Natural killer cell treated with Interleukin-12 subunit alpha and Interleukin-12 subunit beta and Interleukin-15 and Interleukin-18, amount 100 ng/mL, for 72 hours (primary cell): ENCODE measurements around the gene OGDH. TPM values are rescaled to one million over a fixed set of nuclear protein-coding genes. Genes with fewer than 3 reads are reported as not detected.

Experiments used
- ATAC-seq, 2 donors: fragments of 150-1000 bp; cut with Tn5 transposase in 1 of 2; sonication (Bioruptor Pico), chemical (Tn5 transposase) in 1 of 2; 2 replicates each; pipeline ENCODE4 v1.10.0; 2021
- DNase-seq: peaks from one replicate; pipeline ENCODE4 v3.0.0; 2022; ENCODE audit warnings: low spot score
- H3K27ac Mint-ChIP-seq, 2 donors: 1 replicate in 1 of 2; 2 replicates in 1 of 2; pipeline ENCODE4 v1.8.0; 2022; ENCODE audit warnings: mixed read lengths in 2 of 2, mild to moderate bottlenecking in 1 of 2, moderate library complexity in 1 of 2
- H3K27me3 Mint-ChIP-seq, 2 donors: 1 replicate in 1 of 2; 2 replicates in 1 of 2; pipeline ENCODE4 v1.8.0; 2022; ENCODE audit warnings: mixed read lengths in 2 of 2
- H3K36me3 Mint-ChIP-seq: one replicate; pipeline ENCODE4 v1.8.0; 2022; ENCODE audit warnings: mixed read lengths
- H3K4me1 Mint-ChIP-seq, 2 donors: 1 replicate in 1 of 2; 2 replicates in 1 of 2; pipeline ENCODE4 v1.8.0; 2022; ENCODE audit warnings: low read depth in 2 of 2, mixed read lengths in 2 of 2, mild to moderate bottlenecking in 1 of 2
- H3K4me3 Mint-ChIP-seq: one replicate; pipeline ENCODE4 v1.8.0; 2022; ENCODE audit warnings: mixed read lengths
- H3K9me3 Mint-ChIP-seq: 2 replicates; pipeline ENCODE4 v1.8.0; 2022; ENCODE audit warnings: mixed read lengths
- total RNA-seq, 2 donors: library from RNA; stranded (reverse); gene quantifications; one replicate each; pipeline ENCODE4 v1.2.3, GENCODE V29; 2022

OGDH gene
- total RNA-seq, 2 donors from 2014 or later = 84.8 to 116 TPM

GRCh38 chr7:44568771-44569560 lies 37.5 kb upstream of the OGDH start:
- ATAC-seq (no peak), DNase-seq (no peak)
- H3K27me3 Mint-ChIP-seq = no peaks in the 10 kb centered on the region
- H3K4me3 Mint-ChIP-seq = no peak overlapping the region
- H3K27ac Mint-ChIP-seq = no peak overlapping the region
- H3K36me3 Mint-ChIP-seq = peaks cover 15% of the 10 kb centered on the region
- H3K9me3 Mint-ChIP-seq = no peaks in the 10 kb centered on the region
- H3K4me1 Mint-ChIP-seq = peaks cover 30 to 31% of the 10 kb centered on the region in 2 donors

- no peak overlapping the region for H3K27ac Mint-ChIP-seq
- DNase-seq (no peak), ATAC-seq (no peak)
- no peaks in the 10 kb centered on the region for H3K9me3 Mint-ChIP-seq
- no peaks in the 10 kb centered on the region for H3K27me3 Mint-ChIP-seq
- peaks cover 36 to 40% of the 10 kb centered on the region in 2 donors for H3K4me1 Mint-ChIP-seq
- no peak overlapping the region for H3K4me3 Mint-ChIP-seq
- peaks cover 15% of the 10 kb centered on the region for H3K36me3 Mint-ChIP-seq
Observed at GRCh38 chr7:44569959-44570358, 36.5 kb upstream of the OGDH start.

DNA sequence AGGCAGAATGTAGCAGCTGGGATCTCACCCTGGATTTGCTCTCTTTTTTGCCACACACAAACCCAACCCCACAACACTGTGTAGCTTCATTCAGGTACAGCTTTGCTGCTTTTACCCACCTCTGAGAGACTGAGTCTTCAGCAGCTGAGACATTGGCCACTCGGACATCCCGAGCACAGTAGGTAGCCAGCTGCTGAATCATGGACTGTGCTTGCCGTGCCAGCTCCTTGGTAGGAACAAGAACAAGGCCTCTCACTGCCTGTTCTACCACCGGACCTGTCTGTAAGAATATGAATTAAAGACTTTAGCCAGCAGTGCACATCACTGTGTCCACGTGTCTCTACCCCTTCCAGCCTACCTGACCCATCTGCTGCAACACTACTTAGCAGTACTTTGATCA lies 33.7 kb upstream of the OGDH start:
- ATAC-seq (no peak), DNase-seq (no peak)
- Mint-ChIP-seq H3K27ac (peak overlapping the region; percentile 95 to 99), H3K4me1 (peaks cover 30 to 38% of the 10 kb centered on the region in 2 donors), H3K4me3 (peak overlapping the region; percentile 96), H3K36me3 (peaks cover 11% of the 10 kb centered on the region), H3K27me3 (no peaks in the 10 kb centered on the region), H3K9me3 (no peaks in the 10 kb centered on the region)

- Mint-ChIP-seq H3K27me3 (no peaks in the 10 kb centered on the region), H3K9me3 (no peaks in the 10 kb centered on the region), H3K4me1 (peaks cover 28 to 38% of the 10 kb centered on the region in 2 donors), H3K36me3 (peaks cover 11% of the 10 kb centered on the region), H3K27ac (peak within 1 kb of the TSS; percentile 95 to 99), H3K4me3 (peak within 1 kb of the TSS; percentile 96)
- ATAC-seq (peak; percentile 98), DNase-seq (peak; percentile 96)
Observed at GRCh38 chr7:44573464-44574286, 32.8 kb upstream of the OGDH start, which contains the start of gene DDX56. TSS of gene DDX56 (minus strand) at chr7:44573908. CDS start at chr7:44573895, 13 bp downstream.

- DNase-seq = no peak
- H3K36me3 Mint-ChIP-seq = peaks cover 11% of the 10 kb centered on the region
- H3K27ac Mint-ChIP-seq = peak overlapping the region; percentile 95 to 99
- no peaks in the 10 kb centered on the region for H3K9me3 Mint-ChIP-seq
- peaks cover 30 to 38% of the 10 kb centered on the region in 2 donors for H3K4me1 Mint-ChIP-seq
- H3K27me3 Mint-ChIP-seq = no peaks in the 10 kb centered on the region
- H3K4me3 Mint-ChIP-seq = peak overlapping the region; percentile 96
- ATAC-seq = no peak
Observed at GRCh38 chr7:44574287-44574872, 32.0 kb upstream of the OGDH start.

- no peak for DNase-seq
- Mint-ChIP-seq H3K4me1 (peaks cover 33 to 43% of the 10 kb centered on the region in 2 donors), H3K27me3 (no peaks in the 10 kb centered on the region), H3K9me3 (no peaks in the 10 kb centered on the region), H3K4me3 (peak overlapping the region; percentile 96), H3K36me3 (peaks cover 16% of the 10 kb centered on the region), H3K27ac (peak overlapping the region; percentile 95 to 99)
- ATAC-seq = no peak
Observed at GRCh38 chr7:44575054-44575453, 31.4 kb upstream of the OGDH start.

GRCh38 chr7:44576228-44576627 lies 30.2 kb upstream of the OGDH start:
- Mint-ChIP-seq H3K36me3 (peaks cover 18% of the 10 kb centered on the region), H3K27me3 (no peaks in the 10 kb centered on the region), H3K4me3 (peak overlapping the region; percentile 46), H3K27ac (peak overlapping the region in 1 of 2 donors; percentile 5), H3K4me1 (peaks cover 40 to 53% of the 10 kb centered on the region in 2 donors), H3K9me3 (no peaks in the 10 kb centered on the region)
- DNase-seq (no peak), ATAC-seq (no peak)

- Mint-ChIP-seq H3K27me3 (no peaks in the 10 kb centered on the region), H3K36me3 (peaks cover 7% of the 10 kb centered on the region), H3K27ac (peak overlapping the region; percentile 96 to 98), H3K9me3 (no peaks in the 10 kb centered on the region), H3K4me1 (peaks cover 25 to 29% of the 10 kb centered on the region in 2 donors), H3K4me3 (peak overlapping the region; percentile 90)
- DNase-seq = peak; percentile 68
- peak; percentile 1 to 26 for ATAC-seq
Observed at GRCh38 chr7:44580945-44581878, 25.2 kb upstream of the OGDH start.

DNA sequence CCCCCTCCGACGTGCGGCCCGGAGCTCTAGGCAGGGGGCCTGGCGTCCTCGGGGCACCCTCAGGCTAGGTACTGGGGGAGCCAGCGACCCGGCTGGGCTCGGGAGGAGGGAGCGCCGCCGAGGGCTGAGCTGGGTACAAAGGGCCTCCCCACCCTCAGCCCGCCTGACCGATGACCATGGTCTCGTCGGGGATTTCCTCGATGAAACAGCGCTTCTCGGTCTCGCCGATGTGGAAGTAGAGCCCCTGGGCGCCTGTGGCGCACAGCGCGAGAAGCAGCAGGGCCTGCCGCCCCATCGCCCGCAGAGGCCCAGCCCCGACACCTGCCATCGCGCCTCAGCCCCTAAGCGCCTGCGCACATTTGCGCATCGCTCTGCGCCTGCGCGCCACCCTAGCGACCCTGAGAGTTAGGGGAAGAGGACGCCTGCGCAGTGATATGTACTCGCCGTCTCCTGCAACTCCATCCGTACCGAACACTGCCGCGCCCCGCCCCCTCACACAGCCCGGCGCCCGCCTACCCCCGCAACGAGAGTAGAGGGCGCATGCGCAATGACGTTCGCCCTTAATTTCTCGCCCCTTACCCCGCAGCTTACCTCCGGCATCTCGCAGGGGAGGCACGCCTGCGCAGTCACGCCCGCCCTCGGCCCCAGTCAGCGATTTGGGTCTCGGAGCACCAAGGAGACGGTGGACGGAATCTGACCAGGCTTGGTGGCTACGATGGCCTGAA lies 24.4 kb upstream of the OGDH start, which contains the start of gene TMED4:
Gene TMED4, minus strand, starts transcription at position 353 of the 725 bp plus-strand sequence. Its CDS starts 25 bp downstream, at position 328.
- peaks cover 7% of the 10 kb centered on the region for H3K36me3 Mint-ChIP-seq
- no peaks in the 10 kb centered on the region for H3K9me3 Mint-ChIP-seq
- ATAC-seq (peak; percentile 97), DNase-seq (peak; percentile 100)
- H3K27ac Mint-ChIP-seq = peak within 1 kb of the TSS; percentile 96 to 98
- peak within 1 kb of the TSS; percentile 90 for H3K4me3 Mint-ChIP-seq
- H3K27me3 Mint-ChIP-seq = no peaks in the 10 kb centered on the region
- peaks cover 24 to 29% of the 10 kb centered on the region in 2 donors for H3K4me1 Mint-ChIP-seq

GRCh38 chr7:44583146-44583865 lies 23.1 kb upstream of the OGDH start:
- Mint-ChIP-seq H3K36me3 (peaks cover 7% of the 10 kb centered on the region), H3K4me3 (peak overlapping the region; percentile 90), H3K27me3 (no peaks in the 10 kb centered on the region), H3K9me3 (no peaks in the 10 kb centered on the region), H3K4me1 (peaks cover 34% of the 10 kb centered on the region in 2 donors), H3K27ac (peak overlapping the region; percentile 96 to 98)
- no peak for DNase-seq
- ATAC-seq = no peak

DNA sequence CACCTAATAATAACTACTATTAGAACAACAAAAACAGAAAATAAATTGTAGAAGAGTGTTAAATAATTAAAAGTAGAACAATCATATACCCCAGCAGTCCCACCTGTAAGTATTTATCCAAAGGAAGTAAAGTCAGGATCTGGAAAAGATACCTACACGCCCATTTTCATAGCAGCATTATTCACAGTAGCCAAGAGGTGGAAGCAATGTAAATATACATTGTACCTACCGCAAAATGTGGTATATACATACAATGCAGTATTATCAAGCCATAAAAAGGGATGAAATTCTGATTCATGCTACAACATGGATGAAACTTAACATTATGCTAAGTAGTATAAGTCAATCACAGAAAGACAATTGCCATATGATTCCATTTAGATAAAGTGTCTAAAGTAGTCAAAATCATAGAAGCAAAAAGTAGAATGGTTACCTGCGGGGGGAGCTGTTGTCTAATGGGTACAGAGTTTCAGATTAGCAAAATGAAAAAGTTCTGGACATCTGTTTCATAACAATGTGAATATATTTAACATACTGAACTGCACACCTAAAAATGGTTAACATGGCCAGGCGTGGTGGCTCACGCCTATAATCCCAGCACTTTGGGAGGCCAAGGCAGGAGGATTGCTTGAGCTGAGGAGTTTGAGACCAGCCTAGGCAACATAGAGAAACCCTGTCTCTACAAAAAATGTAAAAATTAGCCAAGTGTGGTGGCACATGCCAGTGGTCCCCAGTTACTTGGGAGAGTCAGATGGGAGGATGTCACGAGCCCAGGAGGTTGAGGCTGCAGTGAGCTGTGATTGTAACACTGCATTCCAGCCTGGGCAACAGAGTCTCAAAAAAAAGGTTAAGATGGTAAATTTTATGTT lies 18.4 kb upstream of the OGDH start:
- Mint-ChIP-seq H3K4me3 (no peak overlapping the region), H3K36me3 (no peaks in the 10 kb centered on the region), H3K27ac (peak overlapping the region; percentile 17 to 20)

More for the DNA sequence above, 18.4 kb upstream of the OGDH start:
- no peaks in the 10 kb centered on the region for H3K9me3 Mint-ChIP-seq
- no peak for DNase-seq
- peak; percentile 63 to 67 for ATAC-seq
- peaks cover 6 to 11% of the 10 kb centered on the region in 2 donors for H3K4me1 Mint-ChIP-seq
- H3K27me3 Mint-ChIP-seq = peaks cover 0 to 2% of the 10 kb centered on the region in 2 donors
